Erythroblast (primary cell): Measurements from ENCODE around the gene ITPRIP.

ENCODE experiments used
- GATA1 ChIP-seq: IDR thresholded peaks from 2 replicates; pipeline ENCODE4 v1.6.1; 2011; ENCODE audit warnings: low read depth, mild to moderate bottlenecking, control low read depth, low read length, moderate library complexity
- POLR2A ChIP-seq: IDR thresholded peaks from 2 replicates; pipeline ENCODE4 v1.6.1; 2011; ENCODE audit warnings: mild to moderate bottlenecking, low read length

GRCh38 chr10:104325436-104326435 is 12.5 kb downstream of the ITPRIP start:
- TF ChIP-seq POLR2A, result no peak
- no peak for TF ChIP-seq GATA1
